Esophagus squamous epithelium (tissue), 5 donors: Measurements from ENCODE around the gene ADARB2. TPM values are rescaled to one million over a fixed set of nuclear protein-coding genes. Genes with fewer than 3 reads are reported as not detected.

ENCODE experiments used
- DNase-seq: peaks from one replicate; lab custom pipeline; 2025; lab: John Stamatoyannopoulos, UW
- H3K27ac ChIP-seq, 4 donors: fragments of 200-600 bp; sonication (generic); one replicate each; pipeline ENCODE4 v1.5.1; 2016 to 2019; ENCODE audit warnings: mild to moderate bottlenecking in 1 of 4
- H3K27me3 ChIP-seq, 4 donors: fragments of 200-600 bp; sonication (generic); 1 replicate in 3 of 4; 2 replicates in 1 of 4; pipeline versions ENCODE4 v1.5.1 to v1.6.0; 2017 to 2021; ENCODE audit warnings: antibody characterized with exemption in 1 of 4
- H3K36me3 ChIP-seq, 3 donors: fragments of 200-600 bp; sonication (generic); one replicate each; pipeline ENCODE4 v1.5.1; 2016 to 2019
- H3K4me1 ChIP-seq, 3 donors: fragments of 200-600 bp; sonication (generic); one replicate each; pipeline ENCODE4 v1.5.1; 2017 to 2019
- H3K4me3 ChIP-seq, 4 donors: fragments of 200-600 bp; sonication (generic); 1 replicate in 3 of 4; 2 replicates in 1 of 4; pipeline ENCODE4 v1.5.1; 2016 to 2019; ENCODE audit warnings: mild to moderate bottlenecking in 2 of 4, moderate library complexity in 1 of 4
- H3K9me3 ChIP-seq, 3 donors: fragments of 200-600 bp; sonication (generic); one replicate each; pipeline ENCODE4 v1.5.1; 2016 to 2019
- POLR2A ChIP-seq, 4 donors: fragments of 450-650 bp; IDR thresholded peaks; one replicate each; pipeline ENCODE4 v1.6.1; 2017; ENCODE audit warnings: antibody characterized with exemption in 4 of 4, mild to moderate bottlenecking in 4 of 4, moderate library complexity in 3 of 4
- WGBS, 2 donors: methylation state at CpG; one replicate each; pipeline ENCODE4 v1.1.5; 2018; 5-methylcytosine and 5-hydroxymethylcytosine counted together
- intact Hi-C: fragments of 100-400 bp; cut with DNase I; formaldehyde crosslinking; loops from one replicate; pipeline ENCODE4 v1.15.0; 2022
- total RNA-seq, 4 donors: library from RNA; depleted of rRNA; stranded (reverse); fragments of >200 nt; gene quantifications; one replicate each; pipeline ENCODE4 v1.1.0, GENCODE V29; 2016
- TF ChIP-seq, protein P1 (sequence below), 6 experiments: fragments of 450-650 bp in 4 of 6; fragments of 200-600 bp in 2 of 6; sonication (generic) in 2 of 6; IDR thresholded peaks; one replicate each; pipeline ENCODE4 v1.5.1; 2016 to 2019; ENCODE audit warnings: antibody characterized with exemption in 6 of 6, mild to moderate bottlenecking in 4 of 6, moderate library complexity in 4 of 6
- donor health status: DM: yes; HTN: yes; CAD: no.

Gene ADARB2
- total RNA-seq, 4 donors from 2014 or later, result 0.21 to 3.5 (median 1.5) TPM

DNA sequence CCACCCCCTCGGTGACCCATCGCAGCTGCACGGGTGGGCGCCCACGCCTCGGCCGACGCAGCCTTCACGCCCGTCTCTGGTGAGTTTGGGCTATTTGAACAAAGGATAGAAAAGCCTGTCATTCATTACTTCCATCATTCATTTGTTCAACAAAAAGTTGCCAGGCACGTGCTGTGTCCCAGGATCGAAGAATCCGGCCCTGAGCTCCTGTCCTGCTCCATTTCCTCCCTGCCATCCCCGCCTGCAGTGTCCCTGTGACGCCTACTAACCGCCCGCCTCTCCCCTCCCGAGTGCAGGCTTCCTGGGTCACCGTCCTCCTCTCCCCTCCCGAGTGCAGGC, 341.1 kb downstream of the ADARB2 start:
- Histone ChIP-seq H3K27ac (no peak overlapping the region), H3K9me3 (no peaks in the 10 kb centered on the region), H3K4me1 (peaks cover 4 to 14% (median 6%) of the 10 kb centered on the region in 3 donors), H3K36me3 (no peaks in the 10 kb centered on the region), H3K27me3 (peaks cover 0 to 10% (median 0%) of the 10 kb centered on the region in 4 donors), H3K4me3 (no peak overlapping the region)
- TF ChIP-seq, protein P1, sequence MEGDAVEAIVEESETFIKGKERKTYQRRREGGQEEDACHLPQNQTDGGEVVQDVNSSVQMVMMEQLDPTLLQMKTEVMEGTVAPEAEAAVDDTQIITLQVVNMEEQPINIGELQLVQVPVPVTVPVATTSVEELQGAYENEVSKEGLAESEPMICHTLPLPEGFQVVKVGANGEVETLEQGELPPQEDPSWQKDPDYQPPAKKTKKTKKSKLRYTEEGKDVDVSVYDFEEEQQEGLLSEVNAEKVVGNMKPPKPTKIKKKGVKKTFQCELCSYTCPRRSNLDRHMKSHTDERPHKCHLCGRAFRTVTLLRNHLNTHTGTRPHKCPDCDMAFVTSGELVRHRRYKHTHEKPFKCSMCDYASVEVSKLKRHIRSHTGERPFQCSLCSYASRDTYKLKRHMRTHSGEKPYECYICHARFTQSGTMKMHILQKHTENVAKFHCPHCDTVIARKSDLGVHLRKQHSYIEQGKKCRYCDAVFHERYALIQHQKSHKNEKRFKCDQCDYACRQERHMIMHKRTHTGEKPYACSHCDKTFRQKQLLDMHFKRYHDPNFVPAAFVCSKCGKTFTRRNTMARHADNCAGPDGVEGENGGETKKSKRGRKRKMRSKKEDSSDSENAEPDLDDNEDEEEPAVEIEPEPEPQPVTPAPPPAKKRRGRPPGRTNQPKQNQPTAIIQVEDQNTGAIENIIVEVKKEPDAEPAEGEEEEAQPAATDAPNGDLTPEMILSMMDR (IDR thresholded peaks at IDR 0.05), result no peak
- no peak for TF ChIP-seq POLR2A (IDR thresholded peaks at IDR 0.05)
- intact Hi-C loops, result no loop called here
- DNase-seq, result no peak
- 79 to 92% methylated on average over 10 to 18 of the region's 20 CpGs for WGBS, 2 donors

DNA sequence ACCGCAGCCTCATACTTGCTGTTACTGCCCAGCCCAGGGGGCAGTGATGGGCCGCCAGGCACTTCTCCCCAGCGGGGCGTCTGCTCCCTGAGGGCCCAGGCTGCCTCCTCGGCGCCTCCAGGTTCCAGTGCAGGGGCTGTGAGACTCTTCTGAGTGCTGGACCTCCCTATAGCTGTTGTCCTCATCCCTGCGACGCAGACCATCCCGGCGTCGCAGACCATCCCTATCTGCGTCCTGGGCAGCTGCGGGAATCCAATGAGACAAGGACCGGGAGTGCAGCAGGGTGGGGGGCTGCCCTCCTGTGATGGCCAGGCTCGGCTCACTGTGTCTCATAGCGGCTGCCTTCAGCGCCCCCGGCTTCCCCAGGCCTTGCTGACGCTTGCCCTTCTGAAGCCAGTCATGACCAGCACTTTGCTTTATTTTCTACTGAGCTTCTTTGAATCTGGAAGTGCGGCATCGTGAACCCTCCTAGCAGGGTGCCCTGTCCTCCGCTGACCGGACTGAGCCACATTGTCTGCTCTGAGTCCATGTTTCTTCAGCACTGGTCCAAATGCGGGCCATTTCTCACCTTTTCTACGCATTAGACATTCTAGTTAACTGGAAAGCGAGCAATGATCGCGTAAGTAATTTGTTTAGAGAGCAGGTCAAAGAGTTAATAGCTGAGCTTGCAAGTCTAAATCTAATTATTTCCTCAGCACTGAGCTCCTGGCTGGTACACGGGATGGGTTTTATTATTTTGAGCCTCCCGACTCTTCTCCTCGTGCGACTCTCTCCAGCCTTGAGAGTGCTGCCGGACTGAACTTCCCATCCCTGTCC, 341.6 kb downstream of the ADARB2 start:
- H3K9me3 ChIP-seq, result no peaks in the 10 kb centered on the region
- no peak overlapping the region for H3K4me3 ChIP-seq
- TF ChIP-seq POLR2A (IDR thresholded peaks at IDR 0.05), result no peak
- TF ChIP-seq, protein P1 (IDR thresholded peaks at IDR 0.05), result no peak
- H3K27ac ChIP-seq, result no peak overlapping the region
- H3K27me3 ChIP-seq, result peaks cover 0 to 7% (median 0%) of the 10 kb centered on the region in 4 donors
- intact Hi-C loops, result no loop called here
- peaks cover 3 to 12% (median 6%) of the 10 kb centered on the region in 3 donors for H3K4me1 ChIP-seq
- DNase-seq, result no peak
- H3K36me3 ChIP-seq, result no peaks in the 10 kb centered on the region
- WGBS, 2 donors, result 89 to 93% methylated on average over 15 to 23 of the region's 33 CpGs

DNA sequence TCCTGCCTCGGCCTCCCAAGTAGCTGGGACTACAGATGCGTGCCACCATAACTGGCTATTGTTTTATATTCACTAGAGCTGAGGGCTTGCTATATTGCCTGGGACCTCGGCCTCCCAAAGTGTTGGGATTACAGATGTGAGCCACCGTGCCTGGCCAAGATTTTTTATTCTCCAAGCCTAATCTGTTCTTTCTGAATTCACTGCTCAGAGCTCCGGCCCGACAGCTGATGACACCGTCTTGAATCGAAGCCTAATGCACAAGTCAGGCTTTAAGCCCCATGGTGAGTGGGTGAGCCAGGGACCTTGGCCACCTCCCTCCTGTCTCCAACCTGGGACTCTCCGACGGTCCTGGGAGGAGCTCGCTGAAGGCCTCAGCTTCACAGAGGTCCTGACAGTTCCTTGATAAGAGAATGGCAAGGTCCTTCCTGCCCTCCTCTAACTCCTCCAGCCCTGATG, 342.3 kb downstream of the ADARB2 start:
- intact Hi-C loops, result no loop called here
- Histone ChIP-seq H3K36me3 (no peaks in the 10 kb centered on the region), H3K4me1 (peaks cover 0 to 5% (median 3%) of the 10 kb centered on the region in 3 donors), H3K9me3 (no peaks in the 10 kb centered on the region), H3K4me3 (no peak overlapping the region), H3K27me3 (peaks cover 0 to 1% (median 0%) of the 10 kb centered on the region in 4 donors), H3K27ac (no peak overlapping the region)
- 83 to 85% methylated on average over 4 to 7 of the region's 11 CpGs for WGBS, 2 donors
- no peak for DNase-seq
- TF ChIP-seq POLR2A (IDR thresholded peaks at IDR 0.05), result no peak

DNA sequence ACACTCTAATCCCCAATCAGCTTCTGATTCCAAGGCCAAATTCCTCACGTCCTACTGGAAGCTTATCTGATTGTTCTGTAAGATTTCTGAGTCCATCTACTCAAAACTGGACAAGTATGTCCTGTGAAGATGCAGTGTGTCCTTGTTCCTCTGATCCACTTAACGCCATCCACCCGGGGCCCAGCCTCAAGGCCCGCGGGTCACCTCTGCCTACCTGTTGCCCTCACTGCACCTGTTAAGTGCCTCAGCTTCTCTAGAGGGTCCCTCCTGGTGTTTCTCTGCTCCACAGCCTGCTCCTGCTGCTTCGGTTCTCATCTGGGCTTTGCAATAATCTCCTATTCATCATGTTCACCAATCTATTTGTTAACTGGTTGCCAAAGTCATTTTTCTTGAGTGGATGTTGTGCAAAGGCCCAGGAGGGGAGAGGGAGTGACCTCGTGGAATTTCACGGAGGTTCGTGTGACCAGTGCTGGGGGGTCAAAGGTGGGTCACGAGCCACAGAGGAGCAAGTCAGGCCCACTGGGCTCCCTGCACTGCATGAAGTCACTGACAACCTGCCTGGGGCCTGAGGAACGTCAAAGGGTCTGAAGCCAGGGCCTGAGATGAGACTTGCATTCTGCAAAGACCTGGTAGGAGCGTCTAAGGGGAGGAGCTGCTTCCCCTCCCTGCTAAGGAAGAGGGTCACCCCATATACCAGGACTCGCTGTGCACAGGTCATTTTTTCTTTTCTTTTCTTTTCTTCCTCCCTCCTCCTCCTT, 343.0 kb downstream of the ADARB2 start:
- H3K27ac ChIP-seq, result no peak overlapping the region
- intact Hi-C loops, result no loop called here
- no peaks in the 10 kb centered on the region for H3K27me3 ChIP-seq
- H3K36me3 ChIP-seq, result no peaks in the 10 kb centered on the region
- H3K4me3 ChIP-seq, result no peak overlapping the region
- H3K4me1 ChIP-seq, result no peaks in the 10 kb centered on the region
- 75 to 79% methylated on average over 10 to 12 of the region's 13 CpGs for WGBS, 2 donors
- no peak for DNase-seq
- TF ChIP-seq, protein P1 (IDR thresholded peaks at IDR 0.05), result no peak
- TF ChIP-seq POLR2A (IDR thresholded peaks at IDR 0.05), result no peak
- no peaks in the 10 kb centered on the region for H3K9me3 ChIP-seq

DNA sequence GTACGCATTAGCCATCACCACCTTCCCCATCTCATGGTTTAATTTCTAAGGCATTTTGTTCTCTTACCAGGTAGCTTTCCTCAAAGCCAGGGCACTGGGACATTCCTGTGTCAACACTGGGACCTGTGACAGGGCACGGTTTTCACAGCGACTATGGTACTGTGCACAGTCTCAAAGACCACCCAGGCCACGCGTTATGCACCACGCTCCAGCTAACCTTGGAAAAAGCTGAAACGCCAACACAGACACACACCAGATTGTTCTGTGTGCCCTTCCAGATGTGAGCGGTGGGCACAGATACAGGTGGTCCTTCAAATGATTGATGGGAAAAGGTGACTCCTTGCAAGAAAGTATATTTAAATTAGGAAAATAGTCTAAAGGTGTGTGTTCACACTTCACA, 343.8 kb downstream of the ADARB2 start:
- 89 to 96% methylated on average over 6 to 8 of the region's 8 CpGs for WGBS, 2 donors
- no peaks in the 10 kb centered on the region for H3K36me3 ChIP-seq
- H3K4me3 ChIP-seq, result no peak overlapping the region
- DNase-seq, result no peak
- no peaks in the 10 kb centered on the region for H3K27me3 ChIP-seq
- H3K9me3 ChIP-seq, result no peaks in the 10 kb centered on the region
- no peak overlapping the region for H3K27ac ChIP-seq
- H3K4me1 ChIP-seq, result no peaks in the 10 kb centered on the region
- intact Hi-C loops, result no loop called here
- TF ChIP-seq, protein P1 (IDR thresholded peaks at IDR 0.05), result no peak
- no peak for TF ChIP-seq POLR2A (IDR thresholded peaks at IDR 0.05)
